BLaER1 (cell line): ENCODE data around the gene ANAPC16.
"Not testable (repeated sequence)": the region's sequence is repeated elsewhere in the genome, so short reads cannot be mapped to it uniquely, and the experiment has no call there.

ENCODE experiments used
- H3K27ac ChIP-seq: shearing (Covaris generic); formaldehyde crosslinking; 2 replicates; pipeline ENCODE4 v1.8.1; 2022
- H3K27me3 ChIP-seq: shearing (Covaris generic); formaldehyde crosslinking; 2 replicates; pipeline ENCODE4 v1.8.1; 2022
- H3K36me3 ChIP-seq: shearing (Covaris generic); formaldehyde crosslinking; 2 replicates; pipeline ENCODE4 v1.8.1; 2022
- H3K4me1 ChIP-seq: shearing (Covaris generic); formaldehyde crosslinking; 2 replicates; pipeline ENCODE4 v1.8.1; 2022
- H3K4me2 ChIP-seq: shearing (Covaris generic); formaldehyde crosslinking; 2 replicates; pipeline ENCODE4 v1.8.1; 2022
- H3K4me3 ChIP-seq: shearing (Covaris generic); formaldehyde crosslinking; 2 replicates; pipeline ENCODE4 v1.8.1; 2022
- H3K9ac ChIP-seq: shearing (Covaris generic); formaldehyde crosslinking; 2 replicates; pipeline ENCODE4 v1.8.1; 2022
- H3K9me3 ChIP-seq: shearing (Covaris generic); formaldehyde crosslinking; 2 replicates; pipeline ENCODE4 v1.8.1; 2022
- H4K20me1 ChIP-seq: shearing (Covaris generic); formaldehyde crosslinking; 2 replicates; pipeline ENCODE4 v1.8.1; 2022
- Cebpa-rat ChIP-seq: shearing (Covaris generic); IDR thresholded peaks from 2 replicates; pipeline ENCODE4 v1.8.1; 2022

The ANAPC16 gene

DNA sequence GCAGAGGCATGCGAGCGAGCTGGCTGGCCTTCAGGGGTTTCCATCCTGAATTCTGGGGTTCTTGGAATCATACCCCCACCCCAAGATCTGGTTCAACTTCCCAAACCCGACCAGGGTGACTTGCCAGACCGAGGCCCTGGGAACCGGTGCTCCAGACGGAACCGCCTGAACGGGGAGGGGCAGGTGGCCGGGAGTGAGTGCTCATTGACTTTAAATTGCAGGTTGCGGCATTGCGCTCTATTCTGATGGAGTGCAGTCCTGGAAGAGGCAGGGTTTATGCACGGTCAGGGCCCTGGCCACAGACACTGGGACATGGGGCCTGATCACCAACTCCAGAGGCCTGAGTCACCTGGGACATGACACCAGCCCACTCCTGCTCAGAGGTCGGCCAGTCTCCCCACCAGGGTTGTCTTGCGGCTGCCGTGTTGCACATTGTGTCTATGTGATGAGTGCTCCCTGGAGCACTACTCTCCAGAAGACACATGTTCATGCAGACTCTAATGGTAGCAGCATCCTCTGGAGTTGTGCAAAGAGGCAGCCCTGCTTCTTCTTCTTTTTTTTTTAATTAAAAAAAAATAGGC lies 52.1 kb downstream of the ANAPC16 start:
- Histone ChIP-seq H3K4me1 (peaks cover 96% of the 10 kb centered on the region), H3K4me2 (peak overlapping the region; percentile 24; the same call in 1 of the 2 replicates), H4K20me1 (no peaks in the 10 kb centered on the region), H3K9ac (no peak overlapping the region), H3K27ac (0 out of 2 replicates have a peak overlapping the region, but pooled peaks have one; percentile 13), H3K36me3 (no peaks in the 10 kb centered on the region), H3K27me3 (no peaks in the 10 kb centered on the region), H3K9me3 (no peaks in the 10 kb centered on the region), H3K4me3 (no peak overlapping the region)
- no peak for TF ChIP-seq Cebpa-rat

DNA sequence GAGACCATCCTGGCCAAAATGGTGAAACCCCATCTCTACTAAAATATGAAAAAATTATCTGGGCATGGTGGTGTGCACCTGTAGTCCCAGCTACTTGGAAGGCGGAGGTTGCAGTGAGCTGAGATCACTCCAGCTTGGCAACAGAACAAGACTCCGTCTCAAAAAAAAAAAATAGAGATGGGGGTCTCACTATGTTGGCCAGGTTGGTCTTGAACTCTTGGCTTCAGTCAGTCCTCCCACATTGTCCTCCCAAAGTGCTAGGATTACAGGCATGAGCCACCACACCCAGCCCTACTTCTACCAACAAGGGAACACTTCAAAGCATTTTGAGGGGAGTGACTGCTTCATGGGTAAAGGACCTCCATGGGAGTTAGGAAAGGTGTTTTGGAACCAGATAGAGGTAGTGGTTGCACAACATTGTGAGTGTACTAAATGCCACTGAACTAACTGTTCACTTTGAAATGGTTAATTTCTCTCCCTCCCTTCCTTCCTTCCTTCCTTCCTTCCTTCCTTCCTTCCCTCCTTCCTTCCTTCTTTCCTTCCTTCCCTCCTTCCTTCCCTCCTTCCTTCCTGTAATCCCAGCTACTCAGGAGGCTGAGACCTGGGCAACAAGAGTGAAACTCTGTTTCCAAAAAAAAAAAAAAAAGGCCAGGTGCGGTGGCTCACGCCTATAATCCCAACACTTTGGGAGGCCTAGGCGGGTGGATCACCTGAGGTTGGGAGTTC lies 52.8 kb downstream of the ANAPC16 start:
- H3K9me3 ChIP-seq, H4K20me1 ChIP-seq, H3K36me3 ChIP-seq, H3K4me3 ChIP-seq, H3K27ac ChIP-seq, H3K9ac ChIP-seq, H3K27me3 ChIP-seq: not testable (repeated sequence)
- Histone ChIP-seq H3K4me1 (peaks cover 88% of the 10 kb centered on the region), H3K4me2 (peak overlapping the region; percentile 29; the same call in 1 of the 2 replicates)

DNA sequence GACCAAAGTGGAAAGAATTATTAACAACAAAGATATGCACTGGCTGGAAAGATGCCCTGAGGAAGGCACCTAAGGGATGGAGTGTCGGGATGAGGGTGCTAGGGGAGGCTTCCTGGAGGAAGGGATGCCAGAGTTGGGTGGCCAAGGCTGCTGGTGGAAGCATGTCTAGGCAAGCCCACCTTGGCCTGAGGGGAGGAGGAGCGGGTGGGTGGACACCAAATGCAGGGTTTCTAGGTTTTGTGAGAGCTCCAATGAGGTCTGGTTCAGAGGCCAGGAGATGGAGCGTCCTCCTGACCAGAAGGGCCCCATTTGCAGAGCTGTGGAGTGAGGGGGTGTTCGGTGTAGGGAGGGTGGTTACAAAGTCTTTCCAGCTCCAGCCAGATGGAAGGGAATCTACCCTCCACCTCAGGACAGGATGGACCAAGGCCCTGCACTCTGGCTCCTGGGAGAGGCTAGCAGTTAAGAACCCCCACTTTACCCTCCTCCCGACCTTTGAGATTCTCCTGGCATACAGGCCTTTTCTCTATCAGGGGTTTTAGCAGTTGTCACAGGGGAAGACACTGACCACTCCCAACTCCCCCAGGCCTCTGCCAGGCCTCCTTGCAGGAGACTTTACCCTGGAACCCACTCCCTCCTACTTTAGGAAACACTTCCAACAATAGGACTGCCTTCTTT lies 54.9 kb downstream of the ANAPC16 start:
- H3K27ac ChIP-seq: peak overlapping the region; percentile 27; the same call in 1 of the 2 replicates

DNA sequence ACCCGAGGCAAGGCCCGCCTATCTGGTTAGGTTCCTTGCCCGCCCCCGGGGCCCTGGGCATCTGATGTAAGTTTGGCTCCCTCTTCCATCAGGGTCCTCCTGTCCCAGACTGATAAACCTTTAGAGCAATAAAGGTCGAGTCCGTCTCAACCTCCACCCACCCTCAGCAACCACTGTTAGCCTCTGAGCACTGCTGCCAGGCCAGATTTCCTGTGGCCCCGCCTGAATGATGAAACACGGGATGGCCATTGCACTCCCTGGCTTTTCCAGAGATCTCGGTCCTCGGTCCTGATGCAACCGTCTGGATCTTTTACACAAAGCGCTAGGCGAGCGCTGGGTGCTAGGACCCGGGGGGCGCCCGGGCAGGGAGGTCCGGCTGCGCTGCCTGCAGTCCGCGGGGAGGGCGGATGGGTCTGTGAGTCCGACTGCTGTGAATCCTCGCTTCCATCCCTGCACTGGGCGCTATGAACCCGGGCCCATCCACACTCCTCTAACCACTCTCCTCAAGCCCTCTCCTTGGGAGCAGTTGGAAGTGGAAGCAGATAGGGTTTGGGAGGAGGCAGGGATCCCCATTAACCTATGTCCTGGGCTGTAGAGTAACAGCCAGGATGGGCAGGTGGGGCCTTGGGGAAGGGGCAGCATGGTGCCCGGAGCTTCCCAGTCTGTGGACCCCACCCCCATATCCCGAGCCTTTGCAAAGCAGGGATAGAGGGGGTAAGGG lies 57.0 kb downstream of the ANAPC16 start:
- peak overlapping the region; percentile 97 for H3K4me3 ChIP-seq
- peak overlapping the region; percentile 95 for H3K27ac ChIP-seq
- peaks cover 24% of the 10 kb centered on the region for H3K36me3 ChIP-seq
- H3K9me3 ChIP-seq: no peaks in the 10 kb centered on the region
- TF ChIP-seq Cebpa-rat: no peak; the same call in 1 of the 2 replicates
- peak overlapping the region; percentile 89 for H3K9ac ChIP-seq
- H4K20me1 ChIP-seq: peaks cover 33% of the 10 kb centered on the region
- H3K27me3 ChIP-seq: no peaks in the 10 kb centered on the region
- peaks cover 81% of the 10 kb centered on the region for H3K4me1 ChIP-seq
- peak overlapping the region; percentile 96 for H3K4me2 ChIP-seq

More for the DNA sequence above, 54.9 kb downstream of the ANAPC16 start:
- Histone ChIP-seq H3K9me3 (no peaks in the 10 kb centered on the region), H3K9ac (no peak overlapping the region), H3K27me3 (no peaks in the 10 kb centered on the region), H3K4me3 (no peak overlapping the region), H3K4me1 (peaks cover 81% of the 10 kb centered on the region), H3K36me3 (peaks cover 12% of the 10 kb centered on the region), H3K4me2 (no peak overlapping the region; the same call in 1 of the 2 replicates), H4K20me1 (peaks cover 19% of the 10 kb centered on the region)
- TF ChIP-seq Cebpa-rat: no peak

DNA sequence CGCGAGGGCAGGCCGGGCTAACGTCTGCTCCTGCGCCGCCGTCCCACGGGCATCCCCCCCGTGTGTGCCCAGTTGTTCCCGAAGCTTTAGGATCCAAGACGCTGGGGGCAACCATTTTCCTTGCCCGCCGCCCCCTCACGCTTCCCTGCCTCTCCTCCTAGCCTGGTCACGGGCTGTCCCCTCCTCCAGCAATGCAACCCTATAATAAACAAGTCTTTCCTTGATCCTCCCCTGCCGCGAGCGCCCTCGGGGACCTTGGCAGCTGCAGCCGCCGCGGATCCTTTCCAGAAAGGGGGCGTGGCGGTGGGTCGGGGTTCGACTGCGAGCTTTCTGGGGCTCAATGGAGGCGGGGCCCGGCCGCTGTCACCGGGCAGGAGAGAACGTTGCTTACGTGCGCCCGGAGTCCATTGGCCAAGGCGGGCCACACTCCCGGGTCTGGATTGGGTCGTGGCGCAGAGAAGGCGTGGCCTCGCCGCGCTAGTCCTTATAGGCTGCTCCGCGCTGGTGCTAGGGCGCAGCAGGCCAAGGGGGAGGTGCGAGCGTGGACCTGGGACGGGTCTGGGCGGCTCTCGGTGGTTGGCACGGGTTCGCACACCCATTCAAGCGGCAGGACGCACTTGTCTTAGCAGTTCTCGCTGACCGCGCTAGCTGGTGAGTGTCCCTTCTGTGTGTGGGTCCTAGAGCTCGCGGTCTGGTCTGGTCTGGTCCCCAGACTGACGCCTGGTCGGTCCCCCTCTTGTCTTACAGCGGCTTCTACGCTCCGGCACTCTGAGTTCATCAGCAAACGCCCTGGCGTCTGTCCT lies 57.8 kb downstream of the ANAPC16 start, which contains the start of gene DDIT4:
Gene DDIT4, plus strand, starts transcription at position 515 of the 803 bp plus-strand sequence. CDS start 293 bp downstream, outside the sequence.
- Histone ChIP-seq H3K27me3 (no peaks in the 10 kb centered on the region), H4K20me1 (peaks cover 33% of the 10 kb centered on the region), H3K4me1 (peaks cover 82% of the 10 kb centered on the region), H3K27ac (peak within 1 kb of the TSS; percentile 95), H3K9ac (peak within 1 kb of the TSS; percentile 97), H3K36me3 (peaks cover 24% of the 10 kb centered on the region), H3K4me2 (peak within 1 kb of the TSS; percentile 96), H3K9me3 (no peaks in the 10 kb centered on the region), H3K4me3 (peak within 1 kb of the TSS; percentile 97)
- TF ChIP-seq Cebpa-rat: no peak

DNA sequence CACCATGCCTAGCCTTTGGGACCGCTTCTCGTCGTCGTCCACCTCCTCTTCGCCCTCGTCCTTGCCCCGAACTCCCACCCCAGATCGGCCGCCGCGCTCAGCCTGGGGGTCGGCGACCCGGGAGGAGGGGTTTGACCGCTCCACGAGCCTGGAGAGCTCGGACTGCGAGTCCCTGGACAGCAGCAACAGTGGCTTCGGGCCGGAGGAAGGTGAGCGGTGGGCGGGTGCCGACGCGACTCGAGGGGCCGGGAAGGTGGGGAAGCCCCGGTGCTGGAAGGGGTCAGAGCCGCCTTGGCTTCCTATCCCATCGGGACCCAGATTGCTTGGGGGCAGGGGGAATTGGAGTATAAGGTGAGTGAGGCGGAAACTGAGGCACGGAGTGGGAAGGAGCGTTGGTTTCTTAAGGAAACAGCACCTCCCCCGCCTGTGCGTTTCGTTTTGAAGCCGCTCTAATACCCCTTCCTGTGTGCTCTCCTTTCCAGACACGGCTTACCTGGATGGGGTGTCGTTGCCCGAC lies 58.5 kb downstream of the ANAPC16 start:
- H3K9me3 ChIP-seq: no peaks in the 10 kb centered on the region
- H3K4me2 ChIP-seq: peak overlapping the region; percentile 96
- peak overlapping the region; percentile 94 for H3K27ac ChIP-seq
- peaks cover 33% of the 10 kb centered on the region for H4K20me1 ChIP-seq
- H3K4me1 ChIP-seq: peaks cover 83% of the 10 kb centered on the region
- H3K9ac ChIP-seq: peak overlapping the region; percentile 97
- no peaks in the 10 kb centered on the region for H3K27me3 ChIP-seq
- peak overlapping the region; percentile 97 for H3K4me3 ChIP-seq
- no peak for TF ChIP-seq Cebpa-rat
- peaks cover 24% of the 10 kb centered on the region for H3K36me3 ChIP-seq

DNA sequence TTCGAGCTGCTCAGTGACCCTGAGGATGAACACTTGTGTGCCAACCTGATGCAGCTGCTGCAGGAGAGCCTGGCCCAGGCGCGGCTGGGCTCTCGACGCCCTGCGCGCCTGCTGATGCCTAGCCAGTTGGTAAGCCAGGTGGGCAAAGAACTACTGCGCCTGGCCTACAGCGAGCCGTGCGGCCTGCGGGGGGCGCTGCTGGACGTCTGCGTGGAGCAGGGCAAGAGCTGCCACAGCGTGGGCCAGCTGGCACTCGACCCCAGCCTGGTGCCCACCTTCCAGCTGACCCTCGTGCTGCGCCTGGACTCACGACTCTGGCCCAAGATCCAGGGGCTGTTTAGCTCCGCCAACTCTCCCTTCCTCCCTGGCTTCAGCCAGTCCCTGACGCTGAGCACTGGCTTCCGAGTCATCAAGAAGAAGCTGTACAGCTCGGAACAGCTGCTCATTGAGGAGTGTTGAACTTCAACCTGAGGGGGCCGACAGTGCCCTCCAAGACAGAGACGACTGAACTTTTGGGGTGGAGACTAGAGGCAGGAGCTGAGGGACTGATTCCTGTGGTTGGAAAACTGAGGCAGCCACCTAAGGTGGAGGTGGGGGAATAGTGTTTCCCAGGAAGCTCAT lies 59.0 kb downstream of the ANAPC16 start:
- H3K27me3 ChIP-seq: no peaks in the 10 kb centered on the region
- peaks cover 33% of the 10 kb centered on the region for H4K20me1 ChIP-seq
- peaks cover 24% of the 10 kb centered on the region for H3K36me3 ChIP-seq
- peak overlapping the region; percentile 96 for H3K4me2 ChIP-seq
- H3K4me3 ChIP-seq: peak overlapping the region; percentile 97
- no peak for TF ChIP-seq Cebpa-rat
- peak overlapping the region; percentile 97 for H3K9ac ChIP-seq
- peak overlapping the region; percentile 94 for H3K27ac ChIP-seq
- H3K9me3 ChIP-seq: no peaks in the 10 kb centered on the region
- H3K4me1 ChIP-seq: peaks cover 84% of the 10 kb centered on the region

DNA sequence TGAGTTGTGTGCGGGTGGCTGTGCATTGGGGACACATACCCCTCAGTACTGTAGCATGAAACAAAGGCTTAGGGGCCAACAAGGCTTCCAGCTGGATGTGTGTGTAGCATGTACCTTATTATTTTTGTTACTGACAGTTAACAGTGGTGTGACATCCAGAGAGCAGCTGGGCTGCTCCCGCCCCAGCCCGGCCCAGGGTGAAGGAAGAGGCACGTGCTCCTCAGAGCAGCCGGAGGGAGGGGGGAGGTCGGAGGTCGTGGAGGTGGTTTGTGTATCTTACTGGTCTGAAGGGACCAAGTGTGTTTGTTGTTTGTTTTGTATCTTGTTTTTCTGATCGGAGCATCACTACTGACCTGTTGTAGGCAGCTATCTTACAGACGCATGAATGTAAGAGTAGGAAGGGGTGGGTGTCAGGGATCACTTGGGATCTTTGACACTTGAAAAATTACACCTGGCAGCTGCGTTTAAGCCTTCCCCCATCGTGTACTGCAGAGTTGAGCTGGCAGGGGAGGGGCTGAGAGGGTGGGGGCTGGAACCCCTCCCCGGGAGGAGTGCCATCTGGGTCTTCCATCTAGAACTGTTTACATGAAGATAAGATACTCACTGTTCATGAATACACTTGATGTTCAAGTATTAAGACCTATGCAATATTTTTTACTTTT lies 59.7 kb downstream of the ANAPC16 start:
- H3K27ac ChIP-seq: peak overlapping the region; percentile 94
- H3K9ac ChIP-seq: peak overlapping the region; percentile 97
- TF ChIP-seq Cebpa-rat: no peak

More for the DNA sequence above, 59.7 kb downstream of the ANAPC16 start:
- H3K4me3 ChIP-seq: peak overlapping the region; percentile 97
- H3K27me3 ChIP-seq: no peaks in the 10 kb centered on the region
- no peaks in the 10 kb centered on the region for H3K9me3 ChIP-seq
- peak overlapping the region; percentile 96 for H3K4me2 ChIP-seq
- H4K20me1 ChIP-seq: peaks cover 33% of the 10 kb centered on the region
- H3K4me1 ChIP-seq: peaks cover 84% of the 10 kb centered on the region
- peaks cover 24% of the 10 kb centered on the region for H3K36me3 ChIP-seq
